ENCODE results near the gene GTF2A2.
"Not testable (repeated sequence)": the region's sequence is repeated elsewhere in the genome, so short reads cannot be mapped to it uniquely, and the experiment has no call there.

GTF2A2 gene, protein sequence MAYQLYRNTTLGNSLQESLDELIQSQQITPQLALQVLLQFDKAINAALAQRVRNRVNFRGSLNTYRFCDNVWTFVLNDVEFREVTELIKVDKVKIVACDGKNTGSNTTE

DNA sequence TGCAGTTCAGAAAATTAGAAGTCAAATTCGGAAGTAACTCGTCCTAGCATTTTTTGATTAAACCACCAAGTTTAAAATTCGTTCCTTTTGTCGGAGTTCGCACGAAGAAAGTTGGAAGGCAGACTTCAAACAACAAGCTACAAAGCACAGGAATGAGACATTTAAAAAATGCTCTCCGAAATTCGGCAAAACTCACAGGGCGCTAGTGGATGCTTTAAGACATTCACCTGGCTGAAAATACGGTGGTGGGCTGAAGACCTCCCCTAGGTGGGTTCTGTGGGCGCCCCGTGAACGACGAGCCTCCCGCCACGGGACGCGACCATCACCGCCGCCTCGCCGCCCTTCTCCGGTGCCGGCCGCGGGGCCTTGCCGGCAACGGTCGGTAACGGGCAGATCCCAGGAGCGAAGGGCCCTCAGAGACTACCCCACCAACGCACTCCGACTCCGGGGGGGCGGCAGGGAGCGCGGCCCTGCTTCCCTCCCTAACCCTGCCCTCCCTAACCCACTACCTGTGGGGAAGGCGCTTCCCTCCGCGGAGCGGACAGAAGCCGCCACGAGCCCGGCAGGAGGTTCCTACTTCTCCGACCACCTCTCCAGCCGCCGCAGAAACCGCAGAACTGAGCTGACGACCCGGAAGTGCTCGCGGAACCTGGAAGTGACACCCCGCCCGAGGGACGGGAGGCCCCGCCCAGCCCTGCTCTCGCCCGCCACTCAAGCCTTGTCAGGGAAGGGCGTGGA is at the start of gene GTF2A2:
Gene GTF2A2, minus strand, starts transcription at position 619 of the 738 bp plus-strand sequence. CDS start 5,238 bp downstream, outside the sequence.
- DNase-seq: peak; percentile 90

DNA sequence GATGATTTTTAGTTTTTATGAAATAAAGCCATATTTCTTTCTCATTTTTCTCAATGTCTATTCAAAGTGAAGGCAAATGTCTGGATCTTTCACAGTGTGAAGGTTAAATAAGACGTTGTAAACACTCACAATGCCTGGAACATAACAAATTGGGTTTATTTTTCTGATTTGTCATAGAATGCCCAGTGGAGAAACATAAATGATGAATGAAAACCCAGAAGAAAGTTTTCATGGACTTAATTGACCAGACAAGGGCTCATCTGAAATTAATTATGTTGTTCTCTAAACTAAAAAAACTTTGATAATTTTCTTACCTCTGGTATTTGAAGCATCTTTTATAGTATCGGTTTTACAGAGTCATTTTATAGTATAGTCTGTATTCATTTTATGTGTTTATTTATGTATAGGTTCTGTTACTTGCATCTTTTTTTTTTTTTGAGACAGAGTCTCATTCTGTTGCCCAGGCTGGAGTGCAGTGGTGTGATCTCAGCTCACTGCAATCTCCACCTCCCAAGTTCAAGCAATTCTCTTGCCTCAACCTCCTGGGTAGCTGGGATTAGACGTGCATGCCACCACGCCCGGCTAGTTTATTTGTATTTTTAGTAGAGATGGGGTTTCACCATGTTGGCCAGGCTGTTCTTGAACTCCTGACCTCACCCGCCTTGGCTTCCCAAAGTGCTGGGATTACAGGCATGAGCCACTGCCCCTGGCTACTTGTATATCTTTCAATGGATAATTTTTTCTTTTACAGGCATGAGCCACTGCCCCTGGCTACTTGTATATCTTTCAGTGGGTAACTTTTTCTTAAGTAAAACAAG is 46.9 kb upstream of the GTF2A2 start:
- no peak for DNase-seq

DNA sequence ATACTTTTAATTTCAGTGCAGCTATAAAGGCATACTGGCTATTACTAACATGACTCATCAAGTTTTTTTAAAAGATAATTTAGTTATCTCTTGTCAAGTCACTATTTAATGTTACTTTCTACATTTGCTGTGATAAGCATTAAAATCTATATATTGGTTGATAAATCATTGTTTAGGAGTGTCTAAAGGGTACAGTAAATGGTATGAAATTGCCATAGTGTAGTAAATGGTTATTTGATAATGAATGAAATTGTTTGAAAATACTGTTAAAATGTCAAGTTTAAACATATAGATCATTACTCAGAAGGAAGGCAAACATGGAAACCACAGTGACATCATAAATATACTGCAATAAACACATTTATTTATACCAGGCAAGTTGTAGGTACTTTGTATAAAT is 45.0 kb upstream of the GTF2A2 start:
- DNase-seq: no peak

DNA sequence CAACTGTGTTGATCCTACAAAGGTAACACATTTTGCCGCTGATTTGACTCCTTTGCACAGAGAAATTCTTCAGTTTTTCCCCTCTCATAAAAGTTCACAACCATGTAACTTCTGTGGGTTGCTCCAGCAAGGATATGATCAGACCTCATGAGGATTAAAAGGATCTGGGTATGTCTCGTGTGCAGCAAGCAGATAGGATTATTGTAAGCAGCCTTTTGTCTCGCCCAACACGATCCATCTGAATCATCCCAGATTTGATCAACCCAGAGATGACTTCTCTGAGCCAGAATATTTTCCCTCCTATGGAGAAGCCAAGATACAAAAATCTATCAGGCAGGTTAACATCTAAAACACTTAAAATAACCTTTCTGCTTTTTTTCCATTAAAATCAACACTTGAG is 44.6 kb upstream of the GTF2A2 start:
- no peak for DNase-seq

DNA sequence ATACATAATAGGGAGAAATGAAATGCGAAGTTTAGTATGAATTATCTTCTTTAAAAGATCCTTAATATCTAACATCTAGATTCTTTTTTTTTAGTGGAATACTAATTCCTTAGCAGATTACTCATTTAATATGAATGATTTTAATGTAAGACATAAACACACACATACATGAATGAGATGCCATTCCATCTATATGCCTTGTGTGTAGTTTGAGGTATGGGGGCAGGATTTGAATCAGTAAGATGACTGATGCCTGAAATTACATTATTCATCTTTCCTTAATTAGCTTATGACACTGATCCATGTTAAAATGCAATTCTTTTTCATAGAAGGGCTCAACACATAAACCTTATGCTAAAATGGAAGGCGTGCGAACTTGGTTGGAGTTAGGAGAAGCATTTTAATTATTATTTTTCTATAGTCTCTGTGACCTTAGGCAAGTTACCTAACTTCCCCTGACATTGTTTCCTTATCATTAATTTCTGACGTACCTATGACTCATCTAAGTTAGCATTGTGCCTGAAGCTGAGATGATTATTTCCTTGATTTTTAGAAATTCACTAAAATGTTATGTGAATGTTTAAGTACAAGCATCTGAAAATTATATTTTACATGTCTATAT is 42.6 kb upstream of the GTF2A2 start:
- no peak for DNase-seq

DNA sequence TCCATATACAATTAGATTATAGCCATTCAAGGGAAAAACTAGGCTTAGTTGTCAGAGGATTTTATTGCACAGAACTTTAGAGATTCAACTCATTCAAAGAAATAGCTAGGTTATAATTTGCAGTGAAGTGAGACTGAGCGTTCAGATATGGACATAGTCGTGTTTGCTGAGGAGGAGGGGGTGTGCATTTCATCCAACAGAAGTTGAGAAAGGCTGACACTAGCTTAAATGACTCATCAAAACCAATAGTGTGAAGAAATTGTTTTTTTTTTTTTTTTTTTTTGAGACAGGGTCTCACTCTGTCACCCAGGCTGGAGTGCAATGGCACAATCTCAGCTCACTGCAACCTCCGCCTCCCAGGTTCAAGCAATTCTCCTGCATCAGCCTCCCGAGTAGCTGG is 40.8 kb upstream of the GTF2A2 start:
- not testable (repeated sequence) for DNase-seq

DNA sequence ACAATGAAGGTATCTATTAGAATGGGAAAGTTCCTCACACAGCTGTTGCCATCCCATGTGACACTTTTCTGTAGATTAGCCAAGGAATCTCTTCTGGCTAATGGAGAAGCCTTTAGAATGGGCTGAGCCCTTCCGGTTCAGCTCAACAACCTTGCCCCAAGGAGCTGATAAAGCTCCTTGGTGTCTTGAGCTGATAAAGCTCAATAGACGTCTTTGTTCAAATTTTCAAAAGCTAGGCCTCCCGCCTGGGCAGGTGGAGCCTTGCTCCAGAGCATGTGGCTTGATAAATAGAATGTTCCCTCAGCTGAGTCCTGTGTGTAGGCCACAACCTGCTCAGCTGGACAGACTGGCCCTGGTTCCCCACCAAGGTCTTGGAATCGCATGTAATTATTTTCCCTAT is 39.0 kb upstream of the GTF2A2 start:
- no peak for DNase-seq

DNA sequence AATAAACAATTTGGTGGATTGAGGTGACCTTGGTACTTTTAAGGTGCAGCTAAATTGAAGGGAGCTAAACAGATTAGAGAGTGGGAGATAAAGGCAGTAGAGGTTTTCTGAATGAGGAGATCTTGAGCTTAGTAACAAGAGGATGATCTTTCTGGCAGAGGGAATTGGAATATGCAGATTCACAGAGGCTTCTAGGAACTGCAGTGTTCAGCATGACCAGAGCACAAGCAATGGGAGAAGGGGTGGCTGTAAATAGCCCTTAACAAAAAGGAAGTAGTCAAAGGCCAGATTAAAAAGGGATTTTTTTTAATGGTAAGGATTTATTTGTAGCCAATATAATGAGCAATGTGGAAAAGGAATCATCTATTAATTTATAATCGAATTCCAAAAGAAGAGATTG is 37.5 kb upstream of the GTF2A2 start:
- no peak for DNase-seq

DNA sequence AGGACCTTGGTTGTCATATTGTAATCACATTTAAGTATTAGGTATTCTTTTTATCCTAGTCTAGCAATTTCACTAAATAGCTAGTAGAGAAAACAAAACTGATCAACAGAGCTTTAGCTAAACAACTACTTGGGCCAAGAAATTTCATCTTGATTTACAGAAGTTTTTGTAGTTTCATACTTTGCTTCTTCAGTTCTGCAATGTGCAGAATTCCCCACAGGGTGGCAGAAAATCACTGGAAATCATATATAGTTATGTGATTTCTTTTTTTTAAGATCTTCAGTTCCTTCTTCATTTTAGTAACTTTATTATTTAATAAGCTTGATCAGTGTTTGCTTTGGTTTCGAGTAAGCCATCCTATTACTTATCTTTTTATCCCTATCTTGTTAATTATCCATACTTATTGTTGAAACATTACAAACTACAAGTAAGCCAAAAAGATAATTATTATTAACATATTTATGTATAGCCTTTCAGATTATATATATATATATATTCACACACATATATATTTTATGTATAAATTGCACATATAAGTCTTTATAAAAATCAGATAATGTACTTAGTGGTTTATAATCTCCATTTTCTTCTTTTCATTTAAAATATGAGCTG is 34.0 kb upstream of the GTF2A2 start:
- peak; percentile 57 for DNase-seq

DNA sequence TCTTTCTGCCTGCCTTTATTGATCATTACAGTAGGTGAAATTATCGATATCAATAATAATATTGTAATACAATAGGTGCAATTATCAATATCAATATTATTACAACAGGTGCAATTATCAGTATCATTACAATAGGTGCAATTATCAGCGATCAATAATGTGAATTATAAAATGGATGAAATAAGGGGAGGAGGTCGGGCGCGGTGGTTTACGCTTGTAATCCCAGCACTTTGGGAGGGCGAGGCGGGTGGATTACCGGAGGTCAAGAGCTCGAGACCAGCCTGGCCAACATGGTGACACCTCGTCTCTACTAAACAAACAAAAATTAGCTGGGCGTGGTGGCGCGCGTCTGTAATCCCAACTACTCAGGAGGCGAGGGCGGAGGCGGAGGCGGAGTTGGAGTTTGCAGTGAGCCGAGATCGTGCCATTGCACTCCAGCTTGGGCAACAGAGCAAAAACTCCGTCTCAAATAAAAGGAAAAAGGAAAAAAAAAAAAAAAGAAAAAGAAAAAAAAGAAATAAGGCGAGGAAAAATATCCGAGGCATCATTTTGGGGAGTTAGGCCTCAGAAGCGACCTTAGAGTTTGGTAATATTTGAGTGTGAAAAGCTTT is 32.4 kb upstream of the GTF2A2 start:
- DNase-seq: peak; percentile 40

DNA sequence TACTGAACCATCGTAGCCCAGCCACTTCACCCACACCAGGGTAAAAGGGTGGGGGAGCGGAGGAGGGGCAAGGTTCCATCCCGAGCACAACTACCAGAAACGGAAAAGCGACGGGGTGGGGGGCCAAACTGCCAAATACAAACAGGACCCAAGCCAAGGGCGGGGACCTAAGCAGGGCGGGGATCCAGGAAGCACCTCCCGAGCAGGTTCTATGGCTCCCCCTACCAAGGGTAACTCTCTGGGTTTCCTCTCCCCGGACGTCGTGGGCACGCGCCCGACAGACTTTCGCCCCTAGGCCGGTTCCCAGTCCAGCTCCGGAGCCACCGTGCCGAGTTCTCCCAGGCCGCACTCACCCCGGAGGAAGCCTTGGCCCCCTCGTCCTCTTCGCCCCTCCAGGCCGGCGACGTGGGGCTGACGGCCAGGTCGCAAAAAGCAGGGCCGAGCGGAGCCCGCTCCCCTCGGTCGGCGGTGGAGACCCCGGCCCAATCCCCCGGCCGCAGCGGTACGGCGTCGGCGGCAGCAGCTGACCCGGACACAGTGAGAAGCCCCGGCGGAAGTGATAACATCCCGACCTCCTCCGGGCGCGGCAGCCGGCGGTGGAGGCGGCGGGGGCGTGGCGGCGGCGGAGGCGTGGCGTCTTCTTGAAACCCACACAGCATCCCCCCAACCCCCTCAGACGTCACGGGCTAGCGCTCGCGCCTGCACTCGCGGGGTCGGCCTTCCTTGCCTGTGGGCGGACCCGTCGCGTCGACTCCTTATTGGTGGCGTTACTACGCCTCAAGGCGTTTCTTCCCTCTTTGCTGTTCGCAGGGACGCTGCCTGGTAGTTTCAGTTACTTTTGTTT is 31.7 kb upstream of the GTF2A2 start, which contains the start of gene BNIP2:
Gene BNIP2, minus strand, starts transcription at position 539 of the 844 bp plus-strand sequence. CDS start 6,863 bp downstream, outside the sequence.
- peak; percentile 94 for DNase-seq

DNA sequence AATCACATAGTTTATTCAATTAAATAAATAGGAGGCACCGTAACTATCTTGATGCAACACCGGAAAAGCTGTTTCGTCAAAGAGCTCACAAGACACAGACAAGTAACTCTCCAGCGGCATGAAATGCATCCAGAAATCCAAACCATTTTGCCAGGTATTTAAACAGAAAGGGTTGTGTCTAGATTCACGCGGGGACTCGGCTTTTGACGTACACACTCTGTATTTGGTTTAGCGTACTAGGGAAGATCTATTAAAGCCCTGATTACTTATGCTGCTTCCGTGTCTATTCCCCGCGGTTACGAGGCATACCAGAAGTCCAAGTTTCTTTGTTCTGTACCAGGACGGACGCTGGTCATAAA is 31.1 kb upstream of the GTF2A2 start:
- DNase-seq: peak; percentile 28

DNA sequence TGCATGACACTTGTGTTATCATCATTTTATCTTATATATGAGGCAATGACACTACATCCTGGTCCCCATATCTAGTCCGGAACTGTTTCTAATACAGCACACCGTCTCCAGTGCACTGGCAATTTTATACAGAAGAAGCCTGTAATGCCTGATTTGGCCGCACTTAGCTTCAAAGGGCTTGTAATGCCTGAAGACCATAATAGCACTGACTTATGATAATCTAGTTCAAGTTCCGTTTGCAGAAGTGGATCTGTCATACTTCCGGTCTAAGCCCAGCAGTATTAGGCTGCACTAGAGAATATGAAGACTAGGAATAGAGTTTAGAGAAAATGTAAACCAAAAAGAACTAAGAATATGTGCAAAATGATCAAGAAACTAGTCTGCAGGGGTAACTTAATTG is 30.5 kb upstream of the GTF2A2 start:
- peak; percentile 13 for DNase-seq

DNA sequence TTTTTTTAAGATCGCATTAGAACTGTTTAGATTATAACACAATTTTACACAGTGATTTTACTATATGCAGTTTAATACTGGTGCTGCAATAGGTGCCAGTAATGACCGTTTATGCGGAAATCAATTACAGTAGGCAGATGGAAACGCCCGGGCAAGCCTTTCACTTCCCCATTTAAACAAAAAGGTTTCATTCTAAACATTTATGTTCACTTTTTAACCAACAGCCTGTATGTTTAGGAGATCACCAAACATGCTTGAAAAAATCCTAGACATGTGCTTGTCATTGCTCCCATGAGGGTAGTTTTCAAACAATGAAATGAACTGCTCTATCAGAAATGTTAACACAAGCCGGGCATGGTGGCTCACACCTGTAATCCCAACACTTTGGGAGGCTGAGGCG is 29.1 kb upstream of the GTF2A2 start:
- DNase-seq: no peak

DNA sequence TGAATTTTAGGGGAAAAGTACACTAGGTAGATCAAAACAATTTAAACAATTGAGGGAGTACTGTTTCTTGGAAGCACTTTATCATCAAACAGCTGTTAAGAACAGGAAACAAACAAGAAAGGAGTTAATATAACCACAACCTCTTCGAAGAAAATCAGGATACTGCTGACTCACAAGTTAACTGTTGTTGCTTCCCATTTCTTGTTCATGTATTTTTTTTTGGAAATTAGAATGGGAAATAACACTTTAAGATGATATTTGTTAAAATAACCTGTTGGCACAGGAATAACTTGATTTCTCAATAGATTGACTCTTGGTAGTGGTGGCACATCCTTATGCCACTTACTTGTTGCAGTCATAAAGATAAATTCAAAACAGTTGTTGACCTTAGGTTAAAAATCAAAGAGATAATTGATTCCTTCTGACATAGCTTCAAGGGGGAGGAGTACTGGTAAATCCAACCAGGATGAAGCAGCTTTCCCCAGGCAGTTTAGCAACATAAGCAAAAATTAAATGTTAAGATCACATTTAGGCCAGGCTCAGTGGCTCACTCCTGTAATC is 28.5 kb upstream of the GTF2A2 start:
- DNase-seq: no peak

DNA sequence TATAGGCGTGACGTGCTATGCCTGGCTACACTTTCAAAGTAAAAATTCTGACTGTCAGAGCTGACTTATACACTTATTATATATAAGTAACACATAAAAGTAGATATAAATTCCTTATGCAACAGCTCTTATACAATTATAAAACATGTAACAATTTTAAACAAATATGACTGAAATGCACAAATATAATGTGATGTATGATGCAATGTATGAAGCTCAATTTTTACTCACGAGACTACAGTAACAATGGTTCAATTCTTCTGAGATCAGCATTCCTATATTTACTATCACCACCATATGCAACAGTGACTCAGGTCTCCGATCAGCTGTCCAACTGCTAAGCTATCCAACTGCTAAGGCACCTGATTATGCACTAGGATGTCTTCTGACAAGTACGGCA is 23.6 kb upstream of the GTF2A2 start:
- DNase-seq: no peak

DNA sequence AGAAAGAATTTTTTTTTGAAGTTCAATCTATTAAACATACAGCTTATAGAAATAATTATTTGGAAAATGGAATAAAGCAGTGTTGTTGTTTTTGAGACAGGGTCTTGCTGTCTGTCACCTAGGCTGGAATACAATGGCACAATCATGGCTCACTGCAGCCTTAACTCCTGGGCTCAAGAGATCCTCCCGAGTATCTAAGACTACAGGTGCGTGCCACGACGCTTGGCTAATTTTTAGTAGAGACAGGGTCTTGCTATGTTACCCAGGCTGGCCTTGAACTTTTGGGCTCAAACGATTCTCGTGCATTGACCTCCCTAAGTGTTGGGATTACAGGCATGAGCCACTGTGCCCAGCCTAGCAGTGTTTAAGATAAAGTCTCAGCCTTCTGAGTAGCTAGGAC is 23.0 kb upstream of the GTF2A2 start:
- DNase-seq: no peak

DNA sequence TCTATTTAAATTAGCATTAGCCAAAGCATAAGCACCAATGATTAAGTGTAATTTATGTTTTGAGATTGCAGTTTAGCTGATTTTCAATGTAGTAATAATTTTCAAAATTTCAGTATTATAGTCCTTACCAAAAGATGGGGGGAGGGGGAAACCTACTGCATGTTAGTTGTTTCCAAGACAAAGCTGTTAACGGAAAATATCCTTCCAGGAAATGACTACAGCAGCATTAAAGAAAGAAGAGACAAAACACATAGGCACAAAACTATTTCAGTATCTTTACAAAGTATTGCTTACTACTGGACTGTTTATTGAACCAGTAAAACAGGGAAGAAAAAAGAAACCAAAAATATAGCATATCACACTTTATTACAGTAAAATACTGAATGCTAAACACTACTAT is 21.3 kb upstream of the GTF2A2 start:
- DNase-seq: no peak

DNA sequence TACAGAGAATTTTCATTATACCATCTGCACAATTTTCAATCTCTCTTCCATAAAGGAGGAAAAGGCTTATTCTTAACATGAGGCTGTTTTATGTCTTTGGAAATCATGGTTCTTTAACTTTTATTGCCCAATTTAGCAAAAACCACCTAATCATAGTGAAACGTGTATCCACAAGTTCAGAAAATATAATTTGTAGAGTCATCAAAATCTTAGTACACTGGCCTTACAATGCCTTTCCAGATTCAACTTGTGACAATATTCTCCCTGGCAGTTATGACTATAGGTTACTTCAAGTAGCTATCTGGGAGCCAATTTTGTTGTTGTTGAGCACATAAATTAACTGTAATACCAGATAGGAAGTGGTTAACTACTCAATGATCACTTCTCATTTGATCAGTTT is 20.9 kb upstream of the GTF2A2 start:
- no peak for DNase-seq

DNA sequence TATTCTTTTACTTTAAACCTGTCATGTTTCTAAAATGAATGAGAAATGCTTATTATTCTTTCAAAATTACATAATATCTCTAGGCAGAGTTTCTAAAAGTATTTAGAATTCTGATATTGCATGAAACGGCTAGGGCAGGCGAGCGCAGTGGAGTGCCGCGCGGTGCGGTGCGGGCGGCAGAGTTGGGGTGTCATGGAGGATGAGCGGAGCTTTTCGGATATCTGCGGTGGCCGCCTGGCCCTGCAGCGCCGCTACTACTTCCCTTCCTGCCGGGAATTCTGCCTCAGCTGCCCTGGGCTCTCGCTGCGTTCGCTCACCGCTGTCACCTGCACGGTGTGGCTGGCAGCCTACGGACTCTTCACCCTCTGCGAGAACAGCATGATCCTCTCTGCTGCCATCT is 19.2 kb upstream of the GTF2A2 start:
- DNase-seq: no peak

DNA sequence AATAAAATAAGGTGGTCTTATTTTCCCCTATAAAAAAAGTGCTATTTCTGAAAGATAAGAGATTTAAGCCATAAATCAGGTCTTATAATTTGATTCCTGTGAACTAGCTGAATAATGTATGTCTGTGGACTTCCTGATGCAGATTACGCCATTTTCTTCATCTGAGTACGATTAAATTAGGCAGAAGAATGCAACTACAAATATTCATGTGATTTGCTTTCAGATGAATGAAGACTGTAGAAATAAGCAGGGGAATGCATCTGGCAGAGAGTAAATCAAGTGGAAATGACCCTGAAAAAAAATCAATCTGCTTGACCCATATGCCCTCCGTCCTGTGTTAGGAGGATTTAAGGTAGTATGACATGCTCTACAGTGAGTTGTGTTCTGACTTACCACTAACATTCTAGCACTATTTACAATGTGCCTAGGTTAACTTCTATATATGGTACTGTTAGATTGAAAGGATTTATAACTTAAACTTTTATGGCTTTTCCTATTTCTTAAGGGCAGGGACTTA is 17.1 kb upstream of the GTF2A2 start:
- DNase-seq: no peak
